ENCODE results near the gene ICAM4. TPM values are rescaled to one million over a fixed set of nuclear protein-coding genes. Genes with fewer than 3 reads are reported as not detected.
"Not testable (repeated sequence)": the region's sequence is repeated elsewhere in the genome, so short reads cannot be mapped to it uniquely, and the experiment has no call there.

Gene ICAM4, protein sequence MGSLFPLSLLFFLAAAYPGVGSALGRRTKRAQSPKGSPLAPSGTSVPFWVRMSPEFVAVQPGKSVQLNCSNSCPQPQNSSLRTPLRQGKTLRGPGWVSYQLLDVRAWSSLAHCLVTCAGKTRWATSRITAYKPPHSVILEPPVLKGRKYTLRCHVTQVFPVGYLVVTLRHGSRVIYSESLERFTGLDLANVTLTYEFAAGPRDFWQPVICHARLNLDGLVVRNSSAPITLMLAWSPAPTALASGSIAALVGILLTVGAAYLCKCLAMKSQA
- polyA plus RNA-seq = 0.81 TPM

DNA sequence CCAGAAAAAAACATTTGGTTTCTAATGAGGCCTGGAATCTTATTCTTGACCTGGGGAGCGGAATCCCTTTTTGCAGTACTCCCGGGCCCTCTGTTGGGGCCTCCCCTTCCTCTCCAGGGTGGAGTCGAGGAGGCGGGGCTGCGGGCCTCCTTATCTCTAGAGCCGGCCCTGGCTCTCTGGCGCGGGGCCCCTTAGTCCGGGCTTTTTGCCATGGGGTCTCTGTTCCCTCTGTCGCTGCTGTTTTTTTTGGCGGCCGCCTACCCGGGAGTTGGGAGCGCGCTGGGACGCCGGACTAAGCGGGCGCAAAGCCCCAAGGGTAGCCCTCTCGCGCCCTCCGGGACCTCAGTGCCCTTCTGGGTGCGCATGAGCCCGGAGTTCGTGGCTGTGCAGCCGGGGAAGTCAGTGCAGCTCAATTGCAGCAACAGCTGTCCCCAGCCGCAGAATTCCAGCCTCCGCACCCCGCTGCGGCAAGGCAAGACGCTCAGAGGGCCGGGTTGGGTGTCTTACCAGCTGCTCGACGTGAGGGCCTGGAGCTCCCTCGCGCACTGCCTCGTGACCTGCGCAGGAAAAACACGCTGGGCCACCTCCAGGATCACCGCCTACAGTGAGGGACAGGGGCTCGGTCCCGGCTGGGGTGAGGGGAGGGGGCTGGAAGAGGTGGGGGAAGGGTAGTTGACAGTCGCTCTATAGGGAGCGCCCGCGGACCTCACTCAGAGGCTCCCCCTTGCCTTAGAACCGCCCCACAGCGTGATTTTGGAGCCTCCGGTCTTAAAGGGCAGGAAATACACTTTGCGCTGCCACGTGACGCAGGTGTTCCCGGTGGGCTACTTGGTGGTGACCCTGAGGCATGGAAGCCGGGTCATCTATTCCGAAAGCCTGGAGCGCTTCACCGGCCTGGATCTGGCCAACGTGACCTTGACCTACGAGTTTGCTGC lies at the start of gene ICAM4:
ICAM4 (plus strand) TSS at position 153 of the 935 bp plus-strand sequence; CDS start at position 211, 58 bp downstream.
- H3K36me3 Mint-ChIP-seq = peaks cover 2% of the 10 kb centered on the region
- peak within 1 kb of the TSS; percentile 76 to 90 (median 79) for H3K4me3 Mint-ChIP-seq
- H3K4me1 Mint-ChIP-seq = peaks cover 25 to 36% (median 29%) of the 10 kb centered on the region in 3 donors
- peaks cover 33% of the 10 kb centered on the region for H3K27me3 Mint-ChIP-seq
- H3K27ac Mint-ChIP-seq = peak within 1 kb of the TSS; percentile 79 to 87 (median 82)
- H3K9me3 Mint-ChIP-seq = no peaks in the 10 kb centered on the region

DNA sequence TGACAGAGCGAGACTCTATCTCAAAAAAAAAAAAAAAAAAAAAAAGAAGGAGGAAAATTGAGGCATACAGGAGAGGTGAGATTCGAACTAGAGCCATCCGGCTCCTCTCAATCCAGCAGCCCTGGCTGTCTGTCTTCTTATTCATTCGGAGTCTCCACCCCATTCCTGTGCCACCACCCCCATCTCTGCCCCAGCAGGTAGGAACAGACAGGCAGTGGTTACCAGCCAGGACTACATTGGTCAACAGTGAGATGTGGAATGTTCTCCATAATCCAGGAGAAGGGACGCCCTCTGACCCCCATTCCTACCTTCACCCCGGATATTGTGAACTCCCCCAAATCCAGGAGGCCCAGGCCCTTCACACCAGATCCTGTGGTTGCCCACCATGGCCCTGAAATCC lies 49.1 kb upstream of the ICAM4 start:
- Mint-ChIP-seq H3K9me3 (no peaks in the 10 kb centered on the region), H3K4me3 (peak overlapping the region in 1 of 4 donors; percentile 68), H3K36me3 (no peaks in the 10 kb centered on the region), H3K4me1 (peaks cover 18 to 39% (median 30%) of the 10 kb centered on the region in 3 donors), H3K27ac (peak overlapping the region; percentile 59 to 91 (median 84)), H3K27me3 (no peaks in the 10 kb centered on the region)

DNA sequence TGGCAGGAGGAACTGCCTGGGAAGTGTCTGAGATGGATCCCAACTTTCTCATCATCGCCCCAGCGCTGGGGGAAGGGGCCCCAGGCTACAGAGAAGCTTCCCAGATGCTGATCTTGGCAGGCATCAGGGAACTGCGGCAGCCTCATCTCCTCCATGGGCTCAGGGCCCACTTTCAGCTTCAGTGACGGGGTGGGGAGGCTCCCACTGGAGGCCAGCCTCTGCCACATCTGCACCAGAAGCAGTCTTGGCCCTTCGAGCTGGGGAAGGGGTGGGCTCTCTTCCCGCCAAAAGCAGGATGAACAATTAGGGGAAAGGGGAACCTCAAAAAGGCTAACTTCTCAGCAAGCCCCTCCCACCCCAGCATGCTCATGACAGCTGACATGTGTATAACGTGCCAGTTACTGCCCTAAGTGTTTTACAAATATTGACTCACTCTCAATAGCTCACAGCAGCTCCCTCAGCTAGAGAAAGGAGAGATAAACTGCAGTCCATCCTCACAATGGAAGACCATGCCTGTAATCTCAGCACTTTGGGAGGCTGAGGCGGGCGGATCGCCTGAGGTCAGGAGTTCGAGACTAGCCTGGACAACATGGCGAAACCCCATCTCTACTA lies 48.5 kb upstream of the ICAM4 start:
- no peaks in the 10 kb centered on the region for H3K27me3 Mint-ChIP-seq
- H3K4me3 Mint-ChIP-seq = peak overlapping the region in 2 of 4 donors; percentile 9 to 68

DNA sequence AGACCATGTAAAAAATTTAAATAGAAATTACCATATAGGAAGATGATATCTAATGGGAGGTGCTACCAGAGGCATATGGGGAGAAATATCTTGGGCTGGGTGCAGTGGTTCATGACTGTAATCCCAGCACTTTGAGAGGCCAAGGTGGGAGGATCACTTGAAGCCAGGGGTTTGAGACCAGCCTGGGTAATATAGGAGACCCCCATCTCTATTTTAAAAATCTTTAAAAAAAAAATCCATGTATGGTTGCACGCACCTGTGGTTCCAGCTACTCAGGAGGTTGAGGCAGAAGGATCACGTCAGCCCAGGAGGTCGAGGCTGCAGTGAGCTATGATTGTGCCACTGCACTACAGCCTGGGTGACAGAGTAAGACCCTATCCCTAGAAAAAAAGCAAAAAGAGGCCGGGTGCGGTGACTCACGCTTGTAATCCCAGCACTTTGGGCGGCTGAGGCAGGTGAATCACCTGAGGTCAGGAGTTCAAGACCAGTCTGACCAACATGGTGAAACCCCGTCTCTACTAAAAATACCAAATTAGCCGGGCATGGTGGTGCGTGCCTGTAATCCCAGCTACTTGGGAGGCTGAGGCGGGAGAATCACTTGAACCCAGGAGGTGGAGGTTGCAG lies 44.8 kb upstream of the ICAM4 start:
- H3K36me3 Mint-ChIP-seq, H3K9me3 Mint-ChIP-seq, H3K27me3 Mint-ChIP-seq, H3K27ac Mint-ChIP-seq, H3K4me3 Mint-ChIP-seq: not testable (repeated sequence)
- H3K4me1 Mint-ChIP-seq = peaks cover 16 to 22% (median 21%) of the 10 kb centered on the region in 3 donors

More for the DNA sequence above, 48.5 kb upstream of the ICAM4 start:
- Mint-ChIP-seq H3K36me3 (no peaks in the 10 kb centered on the region), H3K9me3 (no peaks in the 10 kb centered on the region), H3K27ac (peak overlapping the region in 2 of 3 donors; percentile 84 to 91), H3K4me1 (peaks cover 18 to 36% (median 30%) of the 10 kb centered on the region in 3 donors)

DNA sequence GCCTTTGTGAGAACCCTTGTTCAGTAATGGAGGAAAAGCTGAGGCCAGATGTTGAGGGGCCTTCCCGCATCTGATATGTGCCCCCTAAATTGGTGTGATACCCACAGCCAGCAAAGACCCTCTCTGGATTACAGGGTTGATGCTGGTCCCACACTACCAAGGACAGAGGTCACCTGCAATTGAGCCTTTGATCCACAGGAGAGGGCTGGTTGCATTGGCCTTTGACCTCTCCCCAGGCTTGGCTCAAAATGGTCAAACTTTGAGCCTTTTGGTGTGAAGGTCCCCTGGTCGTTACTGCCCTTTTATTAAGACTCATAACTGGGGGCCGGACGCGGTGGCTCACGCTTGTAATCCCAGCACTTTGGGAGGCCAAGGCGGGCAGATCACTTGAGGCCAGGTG lies 43.1 kb upstream of the ICAM4 start:
- H3K27ac Mint-ChIP-seq = no peak overlapping the region
- H3K4me1 Mint-ChIP-seq = peaks cover 11 to 19% (median 17%) of the 10 kb centered on the region in 3 donors
- H3K4me3 Mint-ChIP-seq = no peak overlapping the region
- peaks cover 2% of the 10 kb centered on the region for H3K27me3 Mint-ChIP-seq
- no peaks in the 10 kb centered on the region for H3K36me3 Mint-ChIP-seq
- no peaks in the 10 kb centered on the region for H3K9me3 Mint-ChIP-seq

DNA sequence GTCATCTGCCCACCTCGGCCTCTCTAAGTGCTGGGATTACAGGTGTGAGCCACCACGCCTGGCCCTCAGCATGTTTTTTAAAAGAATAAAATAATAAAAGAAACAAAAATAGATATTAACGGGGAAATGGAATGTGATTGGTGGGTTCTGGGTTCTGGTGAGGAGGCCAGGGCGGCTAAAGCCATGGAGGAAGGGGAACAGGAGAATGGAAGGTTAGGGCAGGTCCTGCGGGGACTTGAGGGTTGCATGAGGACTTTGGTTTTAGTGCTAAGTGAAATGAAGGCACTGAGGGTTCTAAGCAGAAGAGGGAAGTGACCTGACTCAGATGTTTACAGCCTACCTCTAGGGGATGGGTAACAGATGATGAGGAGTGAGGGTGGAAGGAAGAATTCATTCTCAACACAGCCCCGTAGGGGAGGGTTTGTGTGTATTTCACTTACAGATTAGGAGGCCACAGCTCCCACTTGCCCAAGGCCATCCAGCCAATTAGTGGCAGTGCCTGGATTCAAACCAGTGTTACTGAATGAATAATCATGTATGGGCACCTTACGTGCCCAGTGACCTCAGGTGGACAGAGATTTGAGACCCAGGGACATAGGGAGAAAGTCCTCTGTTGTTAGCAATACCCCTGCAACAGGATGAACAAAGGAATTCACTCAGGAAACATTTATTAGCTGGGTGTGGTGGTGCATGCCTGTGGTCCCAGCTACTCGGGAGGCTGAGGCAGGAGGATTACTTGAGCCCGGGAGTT lies 41.4 kb upstream of the ICAM4 start:
- Mint-ChIP-seq H3K36me3 (no peaks in the 10 kb centered on the region), H3K27me3 (peaks cover 4% of the 10 kb centered on the region), H3K4me1 (peaks cover 9 to 16% (median 10%) of the 10 kb centered on the region in 3 donors), H3K9me3 (no peaks in the 10 kb centered on the region), H3K4me3 (peak overlapping the region in 2 of 4 donors; percentile 0 to 5), H3K27ac (peak overlapping the region in 2 of 3 donors; percentile 32 to 65)

DNA sequence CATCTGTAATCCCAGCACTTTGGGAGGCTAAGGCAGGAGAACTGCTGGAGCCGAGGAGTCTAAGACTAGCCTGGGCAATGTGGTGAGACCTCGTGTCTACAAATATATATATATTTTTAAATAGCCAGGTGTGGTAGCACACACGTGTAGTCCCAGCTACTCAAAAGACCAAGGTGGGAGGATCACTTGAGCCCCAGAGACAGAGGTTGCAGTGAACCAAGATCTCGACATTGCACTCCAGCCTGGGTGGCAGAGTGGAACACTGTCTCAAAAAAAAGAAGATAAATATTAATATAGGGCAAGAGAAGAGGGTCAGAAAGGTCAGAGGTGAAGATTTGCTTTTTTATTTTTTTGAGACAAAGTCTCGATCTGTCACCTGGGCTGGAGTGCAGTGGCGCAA lies 40.2 kb upstream of the ICAM4 start:
- no peaks in the 10 kb centered on the region for H3K9me3 Mint-ChIP-seq
- H3K36me3 Mint-ChIP-seq = no peaks in the 10 kb centered on the region
- peaks cover 4% of the 10 kb centered on the region for H3K27me3 Mint-ChIP-seq
- H3K27ac Mint-ChIP-seq = no peak overlapping the region
- no peak overlapping the region for H3K4me3 Mint-ChIP-seq
- H3K4me1 Mint-ChIP-seq = peaks cover 5 to 16% (median 12%) of the 10 kb centered on the region in 3 donors

DNA sequence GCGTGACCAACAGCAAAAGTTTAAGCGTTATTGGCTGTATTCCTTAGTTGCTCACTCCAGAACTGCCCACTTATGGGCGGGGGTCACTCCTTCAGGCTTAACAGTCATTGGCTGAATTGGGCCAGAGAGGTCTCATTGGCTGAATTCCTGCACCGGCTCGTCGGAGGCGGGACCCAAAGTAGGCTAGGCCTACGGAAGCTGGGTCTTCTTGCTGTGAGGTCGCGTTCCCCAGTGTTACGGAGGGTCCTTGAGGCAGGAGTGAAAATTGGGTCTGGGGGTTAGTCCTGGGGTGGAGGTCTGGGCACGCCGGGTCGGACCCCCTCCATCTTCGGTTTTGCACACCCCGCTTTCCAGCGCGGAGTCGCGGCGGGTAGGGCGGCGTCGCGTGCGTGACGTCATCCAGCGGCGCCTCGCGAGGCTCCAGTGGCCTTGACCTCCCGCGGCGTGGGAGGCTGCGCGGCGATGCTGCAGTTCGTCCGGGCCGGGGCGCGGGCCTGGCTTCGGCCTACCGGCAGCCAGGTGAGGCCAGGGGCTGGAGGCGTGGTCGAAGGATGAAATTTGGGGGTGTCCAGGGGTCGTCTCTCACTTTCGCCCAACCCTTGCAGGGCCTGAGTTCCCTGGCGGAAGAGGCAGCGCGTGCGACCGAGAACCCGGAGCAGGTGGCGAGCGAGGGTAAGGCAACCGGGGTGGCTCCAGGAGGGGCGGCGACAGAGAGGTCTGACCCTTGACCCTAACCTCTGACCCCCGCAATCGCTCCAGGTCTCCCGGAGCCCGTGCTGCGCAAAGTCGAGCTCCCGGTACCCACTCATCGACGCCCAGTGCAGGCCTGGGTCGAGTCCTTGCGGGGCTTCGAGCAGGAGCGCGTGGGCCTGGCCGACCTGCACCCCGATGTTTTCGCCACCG lies 34.7 kb upstream of the ICAM4 start, which contains the start of gene MRPL4:
MRPL4 (plus strand) TSS at position 423 of the 903 bp plus-strand sequence; CDS start at position 463, 40 bp downstream.
- peaks cover 8 to 12% (median 9%) of the 10 kb centered on the region in 3 donors for H3K4me1 Mint-ChIP-seq
- peak within 1 kb of the TSS; percentile 94 to 99 (median 98) for H3K27ac Mint-ChIP-seq
- peak within 1 kb of the TSS; percentile 89 to 100 (median 99) for H3K4me3 Mint-ChIP-seq
- no peaks in the 10 kb centered on the region for H3K9me3 Mint-ChIP-seq
- H3K36me3 Mint-ChIP-seq = peaks cover 1% of the 10 kb centered on the region
- H3K27me3 Mint-ChIP-seq = peaks cover 2% of the 10 kb centered on the region

DNA sequence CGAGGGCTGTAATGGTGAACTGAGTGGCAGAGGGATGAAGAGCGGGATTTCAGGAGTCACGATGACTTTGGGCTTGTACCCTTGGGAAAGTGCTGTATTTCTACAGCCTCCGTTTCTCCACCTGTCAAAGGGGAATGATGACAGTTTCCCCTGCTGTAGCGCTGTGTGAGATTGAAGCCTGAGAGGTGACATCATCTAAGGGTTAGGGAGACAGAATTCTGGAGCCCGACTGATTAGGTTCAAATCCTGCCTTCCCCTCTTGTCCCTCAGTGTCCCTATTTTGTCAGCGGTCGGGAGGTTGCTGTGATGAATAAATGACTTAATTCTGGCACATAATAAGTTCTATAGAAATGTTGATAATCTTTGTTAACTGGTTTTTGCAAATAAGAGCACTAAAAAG lies 34.0 kb upstream of the ICAM4 start:
- Mint-ChIP-seq H3K4me1 (peaks cover 8 to 10% (median 9%) of the 10 kb centered on the region in 3 donors), H3K36me3 (peaks cover 1% of the 10 kb centered on the region), H3K9me3 (no peaks in the 10 kb centered on the region), H3K4me3 (peak overlapping the region; percentile 89 to 100 (median 99)), H3K27ac (peak overlapping the region in 2 of 3 donors; percentile 67 to 74), H3K27me3 (peaks cover 2% of the 10 kb centered on the region)

DNA sequence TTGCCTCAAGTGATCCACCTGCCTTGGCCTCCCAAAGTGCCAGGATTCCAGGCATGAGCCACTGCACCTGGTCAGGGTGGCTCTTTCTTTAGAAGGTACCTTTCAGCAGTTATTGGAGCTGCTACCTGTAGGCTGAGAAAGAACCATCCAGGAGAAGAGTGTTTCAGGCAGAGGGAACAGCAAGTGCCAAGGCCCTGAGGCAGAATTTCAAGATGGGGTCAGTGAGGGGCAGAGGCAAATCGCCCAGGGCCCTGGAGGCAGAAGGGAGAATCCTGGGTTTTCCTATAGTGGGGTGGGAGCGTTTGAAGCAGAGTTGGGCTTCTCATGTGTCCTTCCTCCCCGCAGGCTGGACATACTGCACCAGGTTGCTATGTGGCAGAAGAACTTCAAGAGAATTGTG lies 32.5 kb upstream of the ICAM4 start:
- peak overlapping the region in 2 of 4 donors; percentile 53 to 74 for H3K4me3 Mint-ChIP-seq
- peaks cover 2% of the 10 kb centered on the region for H3K27me3 Mint-ChIP-seq
- H3K9me3 Mint-ChIP-seq = no peaks in the 10 kb centered on the region
- peaks cover 1% of the 10 kb centered on the region for H3K36me3 Mint-ChIP-seq
- H3K4me1 Mint-ChIP-seq = peaks cover 9 to 10% (median 10%) of the 10 kb centered on the region in 3 donors
- peak overlapping the region in 1 of 3 donors; percentile 23 for H3K27ac Mint-ChIP-seq

DNA sequence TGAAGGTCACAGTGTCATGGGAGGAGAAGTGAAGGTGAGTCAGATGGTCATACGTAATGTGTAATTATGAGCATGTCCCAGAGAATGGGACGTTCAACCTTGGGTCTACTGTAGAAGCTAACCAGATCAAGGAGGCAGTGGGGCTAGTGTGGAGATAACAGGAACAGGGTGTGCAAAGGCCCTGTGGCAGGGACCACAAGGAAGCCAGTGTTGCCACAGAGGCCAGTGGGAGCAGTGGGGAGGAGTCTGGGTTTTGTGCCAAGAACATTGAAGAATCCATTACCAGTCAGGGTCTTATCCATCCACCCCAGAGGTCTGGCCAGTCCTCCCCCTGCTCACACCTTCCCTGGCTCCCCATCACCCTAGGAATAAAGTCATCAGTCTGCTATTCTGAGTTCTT lies 31.4 kb upstream of the ICAM4 start:
- Mint-ChIP-seq H3K36me3 (peaks cover 1% of the 10 kb centered on the region), H3K27ac (no peak overlapping the region), H3K4me1 (peaks cover 4 to 10% (median 8%) of the 10 kb centered on the region in 3 donors), H3K27me3 (no peaks in the 10 kb centered on the region), H3K9me3 (no peaks in the 10 kb centered on the region), H3K4me3 (peak overlapping the region in 1 of 4 donors; percentile 77)

DNA sequence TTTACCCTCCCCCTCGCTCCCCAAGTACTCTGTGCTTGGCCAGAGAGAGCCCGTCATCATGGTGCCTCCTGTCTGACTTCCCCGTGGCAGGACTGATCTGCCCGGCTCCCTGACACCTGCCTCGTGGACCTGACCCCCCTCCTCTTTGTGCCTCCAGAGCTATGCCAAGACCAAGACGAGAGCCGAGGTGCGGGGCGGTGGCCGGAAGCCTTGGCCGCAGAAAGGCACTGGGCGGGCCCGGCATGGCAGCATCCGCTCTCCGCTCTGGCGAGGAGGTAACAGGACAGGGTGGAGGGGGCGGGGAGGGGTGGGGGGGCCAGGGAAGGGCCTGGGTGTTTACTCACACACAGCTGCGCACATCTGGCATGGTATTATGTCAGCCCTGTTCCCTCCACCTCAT lies 30.2 kb upstream of the ICAM4 start:
- Mint-ChIP-seq H3K36me3 (peaks cover 1% of the 10 kb centered on the region), H3K4me3 (no peak overlapping the region), H3K9me3 (no peaks in the 10 kb centered on the region), H3K27ac (no peak overlapping the region), H3K27me3 (no peaks in the 10 kb centered on the region), H3K4me1 (peaks cover 4 to 7% (median 7%) of the 10 kb centered on the region in 3 donors)
